H1 (cell line): Measurements from ENCODE around the gene IL1RAPL1. TPM values are rescaled to one million over a fixed set of nuclear protein-coding genes. Genes with fewer than 3 reads are reported as not detected.

Source experiments
- CTCF ChIA-PET: fragments of 300-600 bp; sonication (Branson Sonifier 250); formaldehyde crosslinking; loops from one replicate; lab custom pipeline; 2021; ENCODE audit not compliant: partially characterized antibody; lab: Charles Lee
- POLR2A ChIA-PET: fragments of 300-600 bp; sonication (Branson Sonifier 250); formaldehyde crosslinking; loops from one replicate; lab custom pipeline; 2021; ENCODE audit warnings: inconsistent platforms; ENCODE audit not compliant: partially characterized antibody; lab: Charles Lee
- DNase-seq, 2 experiments: peaks; one replicate each; pipeline versions ENCODE4 v3.0.0 to v3.0.0-alpha.2; 2010 to 2022; ENCODE audit warnings: low spot score in 2 of 2, low read depth in 1 of 2, mixed read lengths in 1 of 2
- FAIRE-seq: peaks from 2 replicates; lab custom pipeline; 2011; peaks lifted over from hg19 to GRCh38; lab: Jason Lieb, UNC
- H2AFZ ChIP-seq: 2 replicates; pipeline ENCODE4 v1.8.1; 2012; ENCODE audit warnings: low read length, inconsistent platforms
- H2AK5ac ChIP-seq: 2 replicates; pipeline ENCODE4 v1.6.1; 2013; ENCODE audit warnings: low read depth, low read length
- H2BK120ac ChIP-seq: replicated peaks from 2 replicates; pipeline ENCODE3; 2013; ENCODE audit warnings: low read depth, low read length, inconsistent platforms
- H2BK12ac ChIP-seq: 2 replicates; pipeline ENCODE4 v1.6.1; 2013; ENCODE audit warnings: low read depth, low read length
- H2BK15ac ChIP-seq: 2 replicates; pipeline ENCODE4 v1.6.1; 2013; ENCODE audit warnings: low read length
- H2BK20ac ChIP-seq: 2 replicates; pipeline ENCODE4 v1.6.1; 2013; ENCODE audit warnings: low read length
- H2BK5ac ChIP-seq: 2 replicates; pipeline ENCODE4 v1.6.1; 2013; ENCODE audit warnings: low read depth, low read length
- H3K14ac ChIP-seq: 2 replicates; pipeline ENCODE4 v1.6.1; 2013; ENCODE audit warnings: inconsistent platforms; ENCODE audit not compliant: insufficient read length
- H3K18ac ChIP-seq: 2 replicates; pipeline ENCODE4 v1.6.1; 2013; ENCODE audit warnings: low read length; ENCODE audit errors: extremely low read depth
- H3K23ac ChIP-seq: 2 replicates; pipeline ENCODE4 v1.6.1; 2013; ENCODE audit warnings: inconsistent platforms; ENCODE audit not compliant: insufficient read length
- H3K23me2 ChIP-seq: 2 replicates; pipeline ENCODE4 v1.6.1; 2013; ENCODE audit warnings: low read depth, low read length
- H3K27ac ChIP-seq: 2 replicates; pipeline ENCODE4 v1.6.1; 2011; ENCODE audit warnings: low read depth, low read length, inconsistent platforms
- H3K27me3 ChIP-seq, 4 experiments: replicated peaks in 1 of 4; 1 replicate in 1 of 4; 2 replicates in 3 of 4; pipeline versions ENCODE4 v1.6.1 to v1.8.1; 2011 to 2013; ENCODE audit warnings: low read length in 3 of 4, mild to moderate bottlenecking in 3 of 4, inconsistent platforms in 2 of 4, mixed read lengths in 2 of 4, moderate library complexity in 1 of 4; ENCODE audit not compliant: control insufficient read depth in 3 of 4, insufficient read depth in 3 of 4; ENCODE audit errors: extremely low read depth in 1 of 4
- H3K36me3 ChIP-seq, 4 experiments: 2 replicates each; pipeline versions ENCODE4 v1.6.1 to v1.8.1; 2011 to 2013; ENCODE audit warnings: mild to moderate bottlenecking in 4 of 4, low read length in 3 of 4, moderate library complexity in 2 of 4, control low read depth in 1 of 4, inconsistent platforms in 1 of 4; ENCODE audit not compliant: insufficient read depth in 4 of 4, control insufficient read depth in 2 of 4
- H3K4ac ChIP-seq: replicated peaks from 2 replicates; pipeline ENCODE3; 2013; ENCODE audit warnings: low read length, low read depth, mixed read lengths, inconsistent platforms; ENCODE audit not compliant: insufficient read length
- H3K4me1 ChIP-seq, 4 experiments: replicated peaks in 1 of 4; 1 replicate in 1 of 4; 2 replicates in 3 of 4; pipeline versions ENCODE4 v1.6.1 to v1.8.1; 2011 to 2013; ENCODE audit warnings: low read length in 3 of 4, inconsistent platforms in 2 of 4, mixed read lengths in 1 of 4; ENCODE audit not compliant: insufficient read depth in 4 of 4, control insufficient read depth in 3 of 4
- H3K4me2 ChIP-seq, 2 experiments: 2 replicates each; pipeline versions ENCODE4 v1.6.1 to v1.8.1; 2011 to 2013; ENCODE audit warnings: low read depth in 2 of 2, low read length in 2 of 2, control low read depth in 1 of 2, inconsistent platforms in 1 of 2, mild to moderate bottlenecking in 1 of 2; ENCODE audit not compliant: insufficient read depth in 1 of 2
- H3K4me3 ChIP-seq, 4 experiments: fragments of 200-600, 300-600 bp in 1 of 4; sonication (generic), shearing (Covaris generic), sonication (Bioruptor Twin) in 1 of 4; 2 replicates each; pipeline versions ENCODE4 v1.5.1 to v1.8.1; 2011 to 2016; ENCODE audit warnings: low read length in 4 of 4, low read depth in 3 of 4, control low read depth in 2 of 4, inconsistent platforms in 2 of 4, mild to moderate bottlenecking in 2 of 4, mixed read lengths in 1 of 4, moderate library complexity in 1 of 4; ENCODE audit not compliant: insufficient read depth in 2 of 4; ENCODE audit errors: extremely low read depth in 1 of 4
- H3K56ac ChIP-seq: replicated peaks from 2 replicates; pipeline ENCODE3; 2013; ENCODE audit warnings: low read depth, mild to moderate bottlenecking, mixed read lengths, low read length, inconsistent platforms; ENCODE audit not compliant: insufficient read length
- H3K79me1 ChIP-seq: 2 replicates; pipeline ENCODE4 v1.6.1; 2013; ENCODE audit warnings: low read depth, low read length, control low read depth
- H3K79me2 ChIP-seq, 2 experiments: 2 replicates each; pipeline versions ENCODE4 v1.6.1 to v1.8.1; 2012 to 2013; ENCODE audit warnings: low read length in 2 of 2, mild to moderate bottlenecking in 2 of 2, inconsistent platforms in 1 of 2; ENCODE audit not compliant: insufficient read depth in 2 of 2, control insufficient read depth in 1 of 2
- H3K9ac ChIP-seq, 4 experiments: replicated peaks in 1 of 4; 1 replicate in 1 of 4; 2 replicates in 3 of 4; pipeline versions ENCODE4 v1.6.1 to v1.8.1; 2011 to 2013; ENCODE audit warnings: low read depth in 3 of 4, low read length in 3 of 4, control low read depth in 2 of 4, mild to moderate bottlenecking in 2 of 4, moderate library complexity in 2 of 4, inconsistent platforms in 1 of 4; ENCODE audit errors: extremely low read depth in 1 of 4
- H3K9me3 ChIP-seq, 2 experiments: 2 replicates each; pipeline versions ENCODE4 v1.6.1 to v1.8.1; 2012 to 2013; ENCODE audit warnings: mild to moderate bottlenecking in 2 of 2, moderate library complexity in 2 of 2, control low read depth in 1 of 2, inconsistent platforms in 1 of 2, low read depth in 1 of 2, low read length in 1 of 2, mixed read lengths in 1 of 2; ENCODE audit not compliant: insufficient read depth in 2 of 2
- H4K20me1 ChIP-seq, 2 experiments: replicated peaks in 1 of 2; 2 replicates each; pipeline versions ENCODE3 to v1.8.1; 2011 to 2013; ENCODE audit warnings: inconsistent platforms in 2 of 2, low read length in 2 of 2, mild to moderate bottlenecking in 1 of 2; ENCODE audit not compliant: insufficient read depth in 2 of 2, control insufficient read depth in 1 of 2
- H4K5ac ChIP-seq: 2 replicates; pipeline ENCODE4 v1.6.1; 2013; ENCODE audit warnings: low read length, low read depth, mixed read lengths, inconsistent platforms; ENCODE audit not compliant: insufficient read length
- H4K8ac ChIP-seq: 2 replicates; pipeline ENCODE4 v1.8.0; 2013; ENCODE audit warnings: mild to moderate bottlenecking, moderate library complexity, low read length, inconsistent platforms; ENCODE audit not compliant: insufficient read depth; ENCODE audit errors: extremely low read depth
- H4K91ac ChIP-seq: replicated peaks from 2 replicates; pipeline ENCODE3; 2013; ENCODE audit warnings: low read length, mixed read lengths, inconsistent platforms; ENCODE audit not compliant: insufficient read length
- CEBPB ChIP-seq: IDR thresholded peaks from 2 replicates; pipeline ENCODE4 v1.6.1; 2012; ENCODE audit warnings: low read depth, low read length
- CHD1 ChIP-seq: IDR thresholded peaks from 2 replicates; pipeline ENCODE4 v1.6.1; 2012; ENCODE audit warnings: low read depth, low read length, improper control_type of control experiment
- EGR1 ChIP-seq: IDR thresholded peaks from 2 replicates; pipeline ENCODE4 v1.6.1; 2011; ENCODE audit warnings: low read depth, low read length, borderline replicate concordance
- EP300 ChIP-seq, 2 experiments: IDR thresholded peaks; 1 replicate in 1 of 2; 2 replicates in 1 of 2; pipeline ENCODE4 v1.6.1; 2011 to 2012; ENCODE audit warnings: low read depth in 2 of 2, low read length in 2 of 2, mild to moderate bottlenecking in 2 of 2, borderline replicate concordance in 1 of 2, inconsistent platforms in 1 of 2, moderate library complexity in 1 of 2
- HDAC6 ChIP-seq: IDR thresholded peaks from one replicate; pipeline ENCODE4 v1.7.1; 2012; ENCODE audit warnings: low read depth, mild to moderate bottlenecking, inconsistent platforms, low read length, moderate library complexity
- KDM4A ChIP-seq: IDR thresholded peaks from one replicate; pipeline ENCODE4 v1.7.1; 2012; ENCODE audit warnings: low read depth, mild to moderate bottlenecking, moderate library complexity, low read length, inconsistent platforms; ENCODE audit not compliant: severe bottlenecking
- KDM5A ChIP-seq: fragments of 200-600 bp; IDR thresholded peaks from 2 replicates; pipeline ENCODE4 v1.7.1; 2012; ENCODE audit warnings: mild to moderate bottlenecking, low read length, inconsistent platforms, mixed read lengths
- RAD21 ChIP-seq, 2 experiments: IDR thresholded peaks in 1 of 2; conservative IDR thresholded peaks in 1 of 2; 2 replicates each; pipeline ENCODE4 v1.6.1; 2011; ENCODE audit warnings: low read depth in 2 of 2, low read length in 2 of 2, improper control_type of control experiment in 1 of 2, inconsistent platforms in 1 of 2, mild to moderate bottlenecking in 1 of 2, moderate library complexity in 1 of 2
- RXRA ChIP-seq: IDR thresholded peaks from 2 replicates; pipeline ENCODE4 v1.6.1; 2011; ENCODE audit warnings: low read depth, mild to moderate bottlenecking, low read length, moderate library complexity; ENCODE audit not compliant: insufficient read depth
- SAP30 ChIP-seq: fragments of 300-600 bp; sonication (generic); IDR thresholded peaks from 2 replicates; pipeline ENCODE4 v1.7.1; 2012; ENCODE audit warnings: low read length, moderate library complexity, mild to moderate bottlenecking, inconsistent platforms; ENCODE audit not compliant: insufficient read depth, insufficient replicate concordance
- SIRT6 ChIP-seq: IDR thresholded peaks from one replicate; pipeline ENCODE4 v1.7.1; 2012; ENCODE audit warnings: low read length, inconsistent platforms
- TBP ChIP-seq: IDR thresholded peaks from 2 replicates; pipeline ENCODE4 v1.6.1; 2011; ENCODE audit warnings: low read depth, low read length, improper control_type of control experiment
- YY1 ChIP-seq: IDR thresholded peaks from 2 replicates; pipeline ENCODE4 v1.6.1; 2011; ENCODE audit warnings: low read depth, mild to moderate bottlenecking, low read length
- WGBS, 2 experiments: shearing (Covaris generic) in 1 of 2; methylation state at CpG; one replicate each; pipeline versions ENCODE4 v1.1.6 to v1.1.7; 2013 to 2015; ENCODE audit warnings: low lambda C conversion rate in 2 of 2, mixed read lengths in 2 of 2, inconsistent platforms in 1 of 2, low coverage in 1 of 2, missing lambda C conversion rate in 1 of 2; ENCODE audit not compliant: insufficient replicate concordance in 2 of 2, insufficient coverage in 1 of 2, insufficient read length in 1 of 2; ENCODE audit errors: extremely low coverage in 1 of 2, missing lambda C conversion rate in 1 of 2; 5-methylcytosine and 5-hydroxymethylcytosine counted together
- polyA plus RNA-seq, 7 experiments: library from polyadenylated mRNA; depleted of rRNA in 3 of 7; stranded (reverse) in 5 of 7; unstranded in 2 of 7; fragments of >200 nt in 5 of 7; fragments of 200-250 nt in 2 of 7; gene quantifications; 1 replicate in 5 of 7; 2 replicates in 1 of 7; 4 replicates in 1 of 7; pipeline versions ENCODE4 v1.2.1 to v1.2.3, GENCODE V29; 2011 to 2013; ENCODE audit warnings: missing spikeins in 2 of 7, mixed read lengths in 2 of 7
- total RNA-seq: library from RNA; stranded (reverse); fragmentation: NEBNext Ultra II Directional; extraction: Animal tissue kit (Norgen Biotek cat#: 25700); gene quantifications from 2 replicates; pipeline ENCODE4 v1.2.1, GENCODE V29; 2021
- TF ChIP-seq, protein P1 (sequence below): IDR thresholded peaks from 2 replicates; pipeline ENCODE4 v1.6.1; 2012; ENCODE audit warnings: inconsistent platforms

Gene IL1RAPL1
- total and polyA plus RNA-seq, 2 of the 8 experiments (the other 6 are each of a cell fraction or from before 2014, with no cell fraction given): 0.11 to 0.35 TPM

DNA sequence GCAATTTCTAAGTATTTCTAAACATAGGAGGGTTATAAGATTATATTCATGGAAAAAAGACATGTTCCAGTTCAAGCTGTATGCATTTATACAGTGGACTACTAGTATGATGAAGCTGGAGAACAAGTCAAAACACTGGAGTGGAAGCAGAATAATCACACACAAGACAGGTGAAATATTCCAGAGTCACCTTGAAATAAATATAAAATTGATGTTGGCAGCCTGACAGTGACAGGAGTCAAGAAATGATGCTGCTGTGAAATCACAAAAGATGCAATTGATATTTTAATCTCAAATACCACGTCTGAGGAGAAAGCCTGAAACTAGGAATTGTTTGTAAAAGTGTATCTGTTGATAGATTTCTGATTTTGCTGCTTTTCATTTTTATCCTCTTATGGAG is 667.3 kb downstream of the IL1RAPL1 start:
- Histone ChIP-seq H3K4me2 (no peak overlapping the region), H3K18ac (no peak overlapping the region), H3K4me1 (no peaks in the 10 kb centered on the region), H2BK5ac (no peak overlapping the region), H4K5ac (no peak overlapping the region), H3K23ac (no peak overlapping the region), H2AFZ (no peak overlapping the region), H2BK120ac (no peak overlapping the region), H3K23me2 (no peaks in the 10 kb centered on the region; the same call in 1 of the 2 replicates), H2BK20ac (no peak overlapping the region), H2BK12ac (no peak overlapping the region), H4K20me1 (no peaks in the 10 kb centered on the region), H3K4ac (no peak overlapping the region), H3K56ac (no peak overlapping the region), H3K79me2 (no peaks in the 10 kb centered on the region), H3K27me3 (no peaks in the 10 kb centered on the region), H4K8ac (no peak overlapping the region), H4K91ac (no peak overlapping the region), H3K9me3 (no peaks in the 10 kb centered on the region), H3K14ac (no peak overlapping the region), H3K9ac (no peak overlapping the region), H3K4me3 (no peak overlapping the region), H3K36me3 (no peaks in the 10 kb centered on the region), H2BK15ac (no peak overlapping the region), H3K79me1 (no peaks in the 10 kb centered on the region), H3K27ac (no peak overlapping the region), H2AK5ac (no peak overlapping the region)
- CTCF ChIA-PET: no interaction called here
- POLR2A ChIA-PET: no interaction called here
- DNase-seq (no peak), FAIRE-seq (no peak)
- WGBS, 2 experiments: 75% methylated on average over 1 of the region's 1 CpG; no CpG with 5 or more reads in 1 of the 2 experiments
- TF ChIP-seq HDAC6 (no peak), SIRT6 (no peak), KDM4A (no peak), YY1 (no peak), TBP (no peak), EP300 (IDR thresholded peaks at IDR 0.05; ENCODE audit: borderline replicate concordance in 1 of 2, low read depth in 2 of 2, low read length in 2 of 2) (no peak), EGR1 (no peak), KDM5A (no peak), CEBPB (no peak), SAP30 (no peak), CHD1 (no peak), RAD21 (IDR thresholded peaks at IDR 0.05 in 1 of 2, conservative IDR thresholded peaks at IDR 0.05 in 1 of 2; ENCODE audit: low read depth in 2 of 2, low read length in 2 of 2) (no peak), RXRA (no peak)
- TF ChIP-seq, protein P1, sequence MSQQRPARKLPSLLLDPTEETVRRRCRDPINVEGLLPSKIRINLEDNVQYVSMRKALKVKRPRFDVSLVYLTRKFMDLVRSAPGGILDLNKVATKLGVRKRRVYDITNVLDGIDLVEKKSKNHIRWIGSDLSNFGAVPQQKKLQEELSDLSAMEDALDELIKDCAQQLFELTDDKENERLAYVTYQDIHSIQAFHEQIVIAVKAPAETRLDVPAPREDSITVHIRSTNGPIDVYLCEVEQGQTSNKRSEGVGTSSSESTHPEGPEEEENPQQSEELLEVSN: no peak
